GM18861 (cell line): Measurements from ENCODE around the gene TIMP2.
"Not testable (repeated sequence)": the region's sequence is repeated elsewhere in the genome, so short reads cannot be mapped to it uniquely, and the experiment has no call there.

ENCODE experiments used
- ATAC-seq: cut with Tn5 transposase; IDR thresholded peaks from one replicate; pipeline ENCODE4 v1.9.1; 2021; ENCODE audit not compliant: unreplicated experiment

Gene TIMP2

GRCh38 chr17:78873519-78874340, 51.5 kb downstream of the TIMP2 start:
- ATAC-seq: no peak

DNA sequence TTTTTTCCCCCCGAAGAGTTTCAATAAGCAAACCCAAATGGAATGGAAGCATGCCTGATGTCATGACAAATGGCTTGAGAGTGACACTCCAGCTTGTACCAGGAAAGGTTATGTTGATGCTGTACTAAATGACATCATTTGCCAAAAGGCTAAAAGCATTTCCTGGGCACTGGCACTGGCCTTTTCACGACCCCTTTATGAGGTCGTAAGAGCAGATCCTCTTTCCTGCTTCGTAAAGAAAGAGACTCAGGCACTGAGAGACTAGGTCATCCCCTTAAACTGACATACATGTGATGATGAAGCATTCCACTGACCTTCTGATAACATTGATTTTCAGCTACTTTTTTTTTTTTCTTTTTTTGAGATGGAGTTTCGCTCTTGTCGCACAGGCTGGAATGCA, 52.7 kb downstream of the TIMP2 start:
- no peak for ATAC-seq

- ATAC-seq: no peak
Measured at GRCh38 chr17:78870621-78871020, 54.6 kb downstream of the TIMP2 start.

- no peak for ATAC-seq
Measured at GRCh38 chr17:78868391-78868790, 56.8 kb downstream of the TIMP2 start.

GRCh38 chr17:78867046-78867445, 58.1 kb downstream of the TIMP2 start:
- not testable (repeated sequence) for ATAC-seq

- ATAC-seq: no peak
Measured at GRCh38 chr17:78865682-78866390, 59.4 kb downstream of the TIMP2 start.

GRCh38 chr17:78864117-78864516, 61.1 kb downstream of the TIMP2 start:
- ATAC-seq: no peak

DNA sequence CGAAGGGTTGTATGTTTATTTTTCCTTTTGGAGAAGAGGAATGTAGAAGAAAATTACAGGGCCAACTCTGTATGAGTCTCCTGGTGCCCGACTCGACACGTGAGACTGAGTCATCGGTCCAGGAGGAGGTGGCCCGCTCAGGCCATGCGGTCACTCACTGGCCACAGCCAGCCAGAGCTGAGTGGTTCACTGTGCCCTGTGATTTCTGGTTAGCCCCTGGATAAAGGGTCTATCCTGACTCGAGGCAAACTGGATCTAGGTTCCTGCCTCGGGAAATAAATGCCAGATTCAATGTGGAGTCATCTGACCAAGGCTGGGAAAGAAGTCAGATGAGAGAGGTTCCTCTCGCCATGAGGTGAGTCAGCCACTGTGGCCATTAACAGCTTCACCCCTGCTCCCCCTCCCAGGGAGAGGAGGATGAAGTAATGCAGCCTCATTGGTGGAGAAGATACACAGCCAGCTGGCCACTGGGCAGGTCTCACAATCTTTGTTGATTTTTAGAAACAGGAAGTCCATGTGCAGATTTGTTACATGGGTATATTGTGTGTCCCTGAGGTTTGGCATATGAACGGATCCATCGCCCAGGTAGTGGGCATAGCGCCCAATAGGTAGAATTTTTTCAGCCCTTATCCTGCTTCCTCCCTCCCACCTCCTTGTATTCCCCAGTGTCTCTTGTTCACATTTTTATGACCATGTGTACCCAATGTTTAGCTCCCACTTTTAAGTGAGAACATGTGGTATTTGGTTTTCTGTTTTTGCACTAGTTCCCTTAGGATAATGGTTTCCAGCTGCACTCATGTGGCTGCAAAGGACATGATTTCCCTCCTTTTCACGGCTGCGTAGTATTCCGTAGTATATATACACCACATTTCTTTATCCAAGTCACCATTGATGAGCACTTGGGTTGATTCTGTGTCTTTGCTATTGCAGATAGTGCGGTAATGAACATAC, 62.8 kb downstream of the TIMP2 start:
- no peak for ATAC-seq

- no peak for ATAC-seq
Measured at GRCh38 chr17:78861229-78861628, 64.0 kb downstream of the TIMP2 start.

DNA sequence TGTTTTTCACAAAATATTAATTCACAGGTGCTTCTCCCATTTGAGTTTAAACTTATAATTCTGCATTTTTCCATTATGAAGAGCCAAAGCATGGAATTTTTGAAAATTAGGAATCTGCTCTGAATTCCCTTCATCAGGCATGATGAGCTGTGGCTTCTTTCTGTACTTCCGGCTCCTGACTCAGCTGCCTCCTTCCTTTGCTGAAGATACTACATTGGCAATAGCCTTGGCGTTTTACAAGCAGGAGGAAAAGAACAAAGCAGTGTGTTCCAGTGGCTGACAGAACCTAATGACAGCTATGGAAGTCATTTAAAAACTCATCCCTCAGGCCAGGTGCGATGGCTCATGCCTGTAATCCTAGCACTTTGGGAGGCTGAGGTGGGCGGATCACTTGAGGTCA, 66.1 kb downstream of the TIMP2 start:
- no peak for ATAC-seq

DNA sequence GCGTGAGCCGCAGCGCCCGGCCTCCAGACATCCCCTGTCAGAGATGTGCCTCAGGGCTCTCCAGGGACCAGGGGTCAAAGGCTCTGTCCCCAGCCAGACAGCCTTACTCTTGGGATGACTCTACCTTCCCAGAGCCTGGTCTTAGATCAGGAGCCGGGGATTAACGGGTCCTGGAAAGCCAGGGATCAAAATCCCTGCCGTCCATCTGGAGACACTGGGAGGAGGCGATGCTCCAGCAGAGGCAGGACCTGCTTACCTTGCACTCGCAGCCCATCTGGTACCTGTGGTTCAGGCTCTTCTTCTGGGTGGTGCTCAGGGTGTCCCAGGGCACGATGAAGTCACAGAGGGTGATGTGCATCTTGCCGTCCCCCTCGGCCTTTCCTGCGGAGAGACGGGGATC, 67.9 kb downstream of the TIMP2 start:
- ATAC-seq: no peak

GRCh38 chr17:78855561-78856165, 69.5 kb downstream of the TIMP2 start:
- no peak for ATAC-seq

DNA sequence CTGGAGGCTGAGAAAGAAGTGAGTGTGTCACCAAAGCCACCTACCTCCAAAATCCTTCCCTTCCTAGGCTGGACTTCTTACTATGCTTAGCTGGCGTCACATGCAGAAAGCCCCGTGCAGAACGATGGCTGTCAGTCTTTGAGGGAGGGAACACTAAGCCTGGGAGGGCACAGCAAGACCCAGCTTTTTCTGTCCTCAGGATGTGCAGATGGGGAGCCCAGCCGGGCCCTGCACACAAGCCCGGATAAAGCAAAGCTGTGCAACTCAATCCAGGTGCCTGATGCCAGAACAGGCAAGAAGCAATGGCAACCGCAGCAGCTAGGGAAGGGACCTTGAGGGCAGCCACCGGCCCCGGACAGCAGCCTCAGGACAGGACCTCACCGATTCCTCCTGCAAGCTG, 70.7 kb downstream of the TIMP2 start:
- ATAC-seq: no peak

DNA sequence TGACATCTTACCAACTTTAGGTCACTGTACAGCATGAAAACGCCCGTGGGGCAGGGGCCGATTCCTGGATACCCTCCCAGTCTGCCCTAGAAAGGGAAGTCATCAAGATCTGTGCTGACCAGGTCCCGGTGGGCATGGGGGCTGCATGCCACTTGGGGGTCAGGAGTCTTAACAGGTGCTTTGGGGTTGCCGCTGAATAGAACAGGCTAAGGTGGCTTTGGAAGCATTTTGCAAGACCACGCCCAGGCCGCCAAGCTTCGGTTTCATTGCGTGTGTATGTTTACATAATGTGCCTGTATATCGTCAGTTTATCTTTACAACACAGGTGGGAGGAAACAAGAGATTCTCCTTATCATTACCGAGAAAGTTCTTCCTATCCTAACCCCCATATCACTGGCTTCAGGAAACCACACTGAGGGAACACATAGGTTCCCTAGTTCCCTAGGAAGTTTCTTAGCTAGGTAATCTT, 71.2 kb downstream of the TIMP2 start:
- ATAC-seq: no peak

DNA sequence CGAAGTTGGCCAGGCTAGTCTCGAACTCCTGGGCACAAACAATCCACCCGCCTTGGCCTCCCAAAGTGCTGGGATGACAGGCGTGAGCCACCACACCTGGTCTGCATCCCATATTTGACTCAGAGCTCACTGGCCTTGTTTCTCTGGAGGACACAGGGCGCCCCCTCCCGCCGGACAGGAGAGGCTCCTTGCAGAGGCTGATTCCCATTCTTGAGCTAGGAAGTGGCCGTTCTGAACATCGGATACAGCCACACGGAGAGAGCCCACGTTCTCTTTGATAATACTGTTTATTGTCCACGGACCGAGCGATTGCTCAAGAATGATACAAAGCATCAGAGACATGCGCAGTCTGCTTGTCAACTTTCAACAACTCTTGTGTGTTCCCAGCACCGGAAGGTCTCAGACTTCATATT, 72.5 kb downstream of the TIMP2 start:
- ATAC-seq: no peak

DNA sequence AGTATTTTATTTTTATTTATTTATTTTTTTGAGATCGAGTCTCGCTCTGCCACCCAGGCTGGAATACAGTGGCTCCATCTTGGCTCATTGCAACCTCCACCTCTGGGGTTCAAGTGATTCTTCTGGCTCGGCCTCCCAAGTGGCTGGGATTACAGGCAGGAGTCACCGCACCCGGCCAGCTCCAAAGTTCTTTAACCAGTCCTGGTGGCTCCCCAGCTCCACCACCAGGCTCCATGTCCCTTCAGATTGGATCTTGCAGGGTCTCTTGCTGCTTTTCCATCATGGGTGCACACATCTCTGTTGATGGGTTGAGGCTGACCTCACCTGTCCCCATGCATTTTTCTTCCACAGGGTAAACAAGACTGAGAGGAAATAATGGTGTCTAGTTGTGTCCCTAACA, 76.2 kb downstream of the TIMP2 start:
- ATAC-seq: no peak

DNA sequence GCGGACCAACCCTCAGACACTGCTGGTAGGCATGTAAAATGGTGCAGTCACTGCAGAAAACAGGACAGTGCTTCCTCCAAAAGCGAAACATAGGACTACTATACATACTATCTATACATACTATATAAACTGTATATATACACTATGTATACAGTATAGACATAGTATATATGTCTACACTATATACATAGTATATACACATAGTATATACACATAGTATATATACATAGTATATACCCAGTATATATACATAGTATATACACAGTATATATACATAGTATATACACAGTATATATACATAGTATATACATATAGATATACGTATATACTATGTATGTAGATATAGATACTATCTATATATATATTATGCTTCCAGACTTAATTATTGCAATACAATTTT, 78.1 kb downstream of the TIMP2 start:
- no peak for ATAC-seq

- ATAC-seq: no peak
Measured at GRCh38 chr17:78844301-78845005, 80.7 kb downstream of the TIMP2 start.

DNA sequence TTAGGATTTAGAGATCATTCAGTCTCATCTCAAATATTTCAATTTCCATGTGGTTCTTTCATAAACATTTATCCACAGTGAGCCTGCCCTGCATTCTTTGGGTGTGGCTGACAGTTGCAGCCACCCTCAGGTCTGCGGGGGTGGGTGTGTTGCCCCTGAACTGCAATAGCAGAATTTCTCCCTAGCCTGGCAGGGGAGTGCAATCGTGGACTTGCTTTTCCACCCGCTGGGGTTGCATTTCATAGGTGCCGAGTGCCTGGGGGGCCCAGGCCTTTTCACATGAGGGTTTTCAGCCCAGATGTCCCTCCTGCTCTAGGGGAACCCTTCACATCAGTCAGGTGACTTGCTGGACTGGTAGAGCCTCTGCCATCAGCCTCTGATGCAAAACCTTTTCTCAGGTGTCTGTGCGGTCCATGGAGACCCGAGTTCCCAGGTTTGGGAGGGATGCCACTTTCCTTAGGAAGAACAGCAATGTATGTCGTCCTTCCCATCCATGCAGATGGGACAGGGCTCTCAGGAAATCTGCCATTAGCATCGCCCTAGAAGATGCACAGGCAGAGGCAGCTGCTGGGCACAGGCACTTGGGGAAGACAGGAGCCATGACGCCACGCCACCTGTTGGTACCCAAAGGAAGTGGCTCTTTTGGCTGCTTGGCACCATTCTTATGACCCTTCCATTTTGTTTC, 82.2 kb downstream of the TIMP2 start:
- no peak for ATAC-seq
